Stomach (tissue), 9 donors: ENCODE results near the gene ZMIZ1. TPM values are rescaled to one million over a fixed set of nuclear protein-coding genes. Genes with fewer than 3 reads are reported as not detected.
A peak's percentile ranks its signal among the peaks of the same experiment; 100 is the strongest.

Source experiments
- DNase-seq, 2 donors: peaks; one replicate each; pipeline versions ENCODE4 v3.0.0 to v3.0.0-alpha.2; 2013 to 2019
- H3K27ac ChIP-seq, 5 donors: fragments of 200-600 bp in 4 of 5; sonication (generic) in 4 of 5; one replicate each; pipeline ENCODE4 v1.5.1; 2013 to 2019; ENCODE audit warnings: mild to moderate bottlenecking in 1 of 5, moderate library complexity in 1 of 5
- H3K27me3 ChIP-seq, 3 donors: fragments of 200-600 bp; sonication (generic); one replicate each; pipeline ENCODE4 v1.5.1; 2017 to 2019; ENCODE audit warnings: mixed run types in 1 of 3
- H3K36me3 ChIP-seq, 4 donors: fragments of 200-600 bp; sonication (generic); 1 replicate in 3 of 4; 2 replicates in 1 of 4; pipeline ENCODE4 v1.5.1; 2016 to 2019
- H3K4me1 ChIP-seq, 4 donors: fragments of 200-600 bp; sonication (generic); one replicate each; pipeline ENCODE4 v1.5.1; 2016 to 2019
- H3K4me3 ChIP-seq, 4 donors: fragments of 200-600 bp; sonication (generic) in 3 of 4; one replicate each; pipeline ENCODE4 v1.5.1; 2016 to 2019; ENCODE audit warnings: mild to moderate bottlenecking in 1 of 4
- H3K9me3 ChIP-seq, 4 donors: fragments of 200-600 bp; sonication (generic); one replicate each; pipeline ENCODE4 v1.5.1; 2016 to 2019
- EP300 ChIP-seq: sonication (generic); formaldehyde crosslinking; IDR thresholded peaks from one replicate; pipeline ENCODE4 v1.6.1; 2017; ENCODE audit warnings: antibody characterized with exemption
- POLR2A ChIP-seq, 4 donors: fragments of 450-650 bp; IDR thresholded peaks; one replicate each; pipeline ENCODE4 v1.6.1; 2016; ENCODE audit warnings: antibody characterized with exemption in 4 of 4, control low read depth in 2 of 4, mild to moderate bottlenecking in 1 of 4, moderate library complexity in 1 of 4
- POLR2AphosphoS5 ChIP-seq, 3 donors: sonication (generic); formaldehyde crosslinking; IDR thresholded peaks; one replicate each; pipeline ENCODE4 v1.6.1; 2016; ENCODE audit warnings: antibody characterized with exemption in 3 of 3
- WGBS, 5 donors: extraction: QIAGEN DNeasy Blood & Tissue Kit in 3 of 5; methylation state at CpG; one replicate each; pipeline versions ENCODE4 v1.1.5 to v1.1.7; 2013 to 2018; 5-methylcytosine and 5-hydroxymethylcytosine counted together
- intact Hi-C: fragments of 100-400 bp; cut with DNase I; formaldehyde crosslinking; loops from one replicate; pipeline ENCODE4 v1.15.1; 2023; ENCODE audit warnings: low total_unique reads
- polyA plus RNA-seq, 3 donors: library from polyadenylated mRNA; stranded (reverse); fragments of 200-250 nt; gene quantifications; one replicate each; pipeline ENCODE4 v1.2.3, GENCODE V29; 2013
- total RNA-seq, 5 donors: library from RNA; depleted of rRNA; stranded (reverse); fragments of >200 nt; gene quantifications; one replicate each; pipeline versions ENCODE4 v1.1.0 to v1.2.3, GENCODE V29; 2014 to 2016
- TF ChIP-seq, protein P1 (sequence below), 7 experiments: fragments of 450-650 bp in 4 of 7; fragments of 200-600 bp in 3 of 7; sonication (generic) in 3 of 7; IDR thresholded peaks; one replicate each; pipeline ENCODE4 v1.5.1; 2016 to 2019; ENCODE audit warnings: antibody characterized with exemption in 7 of 7, control low read depth in 2 of 7, mild to moderate bottlenecking in 1 of 7
- donor health status: healthy with polysubstance abuse.
- donor health status: Bipolar disorder and iron deficiency.
- donor health status: healthy.

ZMIZ1 gene
- total and polyA plus RNA-seq, 8 donors = 17.7 to 103 (median 26.3) TPM

- H3K36me3 ChIP-seq = peaks cover 55 to 76% (median 71%) of the 10 kb centered on the region in 4 donors
- intact Hi-C loops = no loop called here
- no peak overlapping the region for H3K27ac ChIP-seq
- TF ChIP-seq POLR2AphosphoS5 (IDR thresholded peaks at IDR 0.05) (no peak), EP300 (no peak), POLR2A (IDR thresholded peaks at IDR 0.05) (no peak)
- TF ChIP-seq, protein P1, sequence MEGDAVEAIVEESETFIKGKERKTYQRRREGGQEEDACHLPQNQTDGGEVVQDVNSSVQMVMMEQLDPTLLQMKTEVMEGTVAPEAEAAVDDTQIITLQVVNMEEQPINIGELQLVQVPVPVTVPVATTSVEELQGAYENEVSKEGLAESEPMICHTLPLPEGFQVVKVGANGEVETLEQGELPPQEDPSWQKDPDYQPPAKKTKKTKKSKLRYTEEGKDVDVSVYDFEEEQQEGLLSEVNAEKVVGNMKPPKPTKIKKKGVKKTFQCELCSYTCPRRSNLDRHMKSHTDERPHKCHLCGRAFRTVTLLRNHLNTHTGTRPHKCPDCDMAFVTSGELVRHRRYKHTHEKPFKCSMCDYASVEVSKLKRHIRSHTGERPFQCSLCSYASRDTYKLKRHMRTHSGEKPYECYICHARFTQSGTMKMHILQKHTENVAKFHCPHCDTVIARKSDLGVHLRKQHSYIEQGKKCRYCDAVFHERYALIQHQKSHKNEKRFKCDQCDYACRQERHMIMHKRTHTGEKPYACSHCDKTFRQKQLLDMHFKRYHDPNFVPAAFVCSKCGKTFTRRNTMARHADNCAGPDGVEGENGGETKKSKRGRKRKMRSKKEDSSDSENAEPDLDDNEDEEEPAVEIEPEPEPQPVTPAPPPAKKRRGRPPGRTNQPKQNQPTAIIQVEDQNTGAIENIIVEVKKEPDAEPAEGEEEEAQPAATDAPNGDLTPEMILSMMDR (IDR thresholded peaks at IDR 0.05) = no peak
- H3K9me3 ChIP-seq = no peaks in the 10 kb centered on the region
- 92 to 98% (median 94%) methylated on average over 13 of the region's 13 CpGs for WGBS, 5 donors
- peaks cover 31 to 74% (median 37%) of the 10 kb centered on the region in 4 donors for H3K4me1 ChIP-seq
- H3K4me3 ChIP-seq = no peak overlapping the region
- H3K27me3 ChIP-seq = no peaks in the 10 kb centered on the region
- no peak for DNase-seq
Observed at GRCh38 chr10:79351332-79351731, 282.6 kb downstream of the ZMIZ1 start.

GRCh38 chr10:79352035-79352877, 283.5 kb downstream of the ZMIZ1 start:
- peaks cover 55 to 84% (median 72%) of the 10 kb centered on the region in 4 donors for H3K36me3 ChIP-seq
- DNase-seq = no peak
- H3K27me3 ChIP-seq = no peaks in the 10 kb centered on the region
- 90 to 96% (median 94%) methylated on average over 11 of the region's 11 CpGs for WGBS, 5 donors
- TF ChIP-seq, protein P1 (IDR thresholded peaks at IDR 0.05) = no peak
- no peak for TF ChIP-seq POLR2AphosphoS5 (IDR thresholded peaks at IDR 0.05)
- no peak for TF ChIP-seq POLR2A (IDR thresholded peaks at IDR 0.05)
- TF ChIP-seq EP300 = no peak
- no peak overlapping the region for H3K4me3 ChIP-seq
- no peaks in the 10 kb centered on the region for H3K9me3 ChIP-seq
- H3K4me1 ChIP-seq = peaks cover 24 to 65% (median 29%) of the 10 kb centered on the region in 4 donors
- intact Hi-C loops = no loop called here
- no peak overlapping the region for H3K27ac ChIP-seq

GRCh38 chr10:79353000-79353406, 284.2 kb downstream of the ZMIZ1 start:
- no peak for DNase-seq
- intact Hi-C loops = no loop called here
- no peak overlapping the region for H3K4me3 ChIP-seq
- 84 to 95% (median 89%) methylated on average over 8 of the region's 8 CpGs for WGBS, 5 donors
- peaks cover 55 to 88% (median 74%) of the 10 kb centered on the region in 4 donors for H3K36me3 ChIP-seq
- H3K27me3 ChIP-seq = no peaks in the 10 kb centered on the region
- H3K27ac ChIP-seq = peak overlapping the region in 1 of 5 donors; percentile 19
- TF ChIP-seq EP300 = no peak
- TF ChIP-seq POLR2AphosphoS5 (IDR thresholded peaks at IDR 0.05) = no peak
- TF ChIP-seq, protein P1 (IDR thresholded peaks at IDR 0.05) = no peak
- no peak for TF ChIP-seq POLR2A (IDR thresholded peaks at IDR 0.05)
- no peaks in the 10 kb centered on the region for H3K9me3 ChIP-seq
- H3K4me1 ChIP-seq = peaks cover 19 to 63% (median 24%) of the 10 kb centered on the region in 4 donors

DNA sequence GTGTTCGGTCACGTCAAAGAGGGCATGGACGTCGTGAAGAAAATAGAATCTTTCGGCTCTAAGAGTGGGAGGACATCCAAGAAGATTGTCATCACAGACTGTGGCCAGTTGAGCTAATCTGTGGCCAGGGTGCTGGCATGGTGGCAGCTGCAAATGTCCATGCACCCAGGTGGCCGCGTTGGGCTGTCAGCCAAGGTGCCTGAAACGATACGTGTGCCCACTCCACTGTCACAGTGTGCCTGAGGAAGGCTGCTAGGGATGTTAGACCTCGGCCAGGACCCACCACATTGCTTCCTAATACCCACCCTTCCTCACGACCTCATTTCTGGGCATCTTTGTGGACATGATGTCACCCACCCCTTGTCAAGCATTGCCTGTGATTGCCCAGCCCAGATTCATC, 285.0 kb downstream of the ZMIZ1 start:
- intact Hi-C loops = no loop called here
- WGBS, 5 donors = 90 to 94% (median 92%) methylated on average over 7 to 11 of the region's 11 CpGs
- TF ChIP-seq POLR2A (IDR thresholded peaks at IDR 0.05) (no peak), EP300 (no peak), POLR2AphosphoS5 (IDR thresholded peaks at IDR 0.05) (no peak)
- TF ChIP-seq, protein P1 (IDR thresholded peaks at IDR 0.05) = no peak
- no peak overlapping the region for H3K27ac ChIP-seq
- H3K9me3 ChIP-seq = no peaks in the 10 kb centered on the region
- H3K4me3 ChIP-seq = no peak overlapping the region
- H3K27me3 ChIP-seq = no peaks in the 10 kb centered on the region
- H3K36me3 ChIP-seq = peaks cover 55 to 88% (median 74%) of the 10 kb centered on the region in 4 donors
- peaks cover 12 to 56% (median 19%) of the 10 kb centered on the region in 4 donors for H3K4me1 ChIP-seq
- no peak for DNase-seq
